HG03342 (cell line): ENCODE results near the gene MTHFD1L.
"Not testable (repeated sequence)": the region's sequence is repeated elsewhere in the genome, so short reads cannot be mapped to it uniquely, and the experiment has no call there.

Experiments
- ATAC-seq: cut with Tn5 transposase; IDR thresholded peaks from one replicate; pipeline ENCODE4 v1.9.1; 2021; ENCODE audit warnings: mild to moderate bottlenecking, moderate library complexity; ENCODE audit not compliant: unreplicated experiment

The MTHFD1L gene

DNA sequence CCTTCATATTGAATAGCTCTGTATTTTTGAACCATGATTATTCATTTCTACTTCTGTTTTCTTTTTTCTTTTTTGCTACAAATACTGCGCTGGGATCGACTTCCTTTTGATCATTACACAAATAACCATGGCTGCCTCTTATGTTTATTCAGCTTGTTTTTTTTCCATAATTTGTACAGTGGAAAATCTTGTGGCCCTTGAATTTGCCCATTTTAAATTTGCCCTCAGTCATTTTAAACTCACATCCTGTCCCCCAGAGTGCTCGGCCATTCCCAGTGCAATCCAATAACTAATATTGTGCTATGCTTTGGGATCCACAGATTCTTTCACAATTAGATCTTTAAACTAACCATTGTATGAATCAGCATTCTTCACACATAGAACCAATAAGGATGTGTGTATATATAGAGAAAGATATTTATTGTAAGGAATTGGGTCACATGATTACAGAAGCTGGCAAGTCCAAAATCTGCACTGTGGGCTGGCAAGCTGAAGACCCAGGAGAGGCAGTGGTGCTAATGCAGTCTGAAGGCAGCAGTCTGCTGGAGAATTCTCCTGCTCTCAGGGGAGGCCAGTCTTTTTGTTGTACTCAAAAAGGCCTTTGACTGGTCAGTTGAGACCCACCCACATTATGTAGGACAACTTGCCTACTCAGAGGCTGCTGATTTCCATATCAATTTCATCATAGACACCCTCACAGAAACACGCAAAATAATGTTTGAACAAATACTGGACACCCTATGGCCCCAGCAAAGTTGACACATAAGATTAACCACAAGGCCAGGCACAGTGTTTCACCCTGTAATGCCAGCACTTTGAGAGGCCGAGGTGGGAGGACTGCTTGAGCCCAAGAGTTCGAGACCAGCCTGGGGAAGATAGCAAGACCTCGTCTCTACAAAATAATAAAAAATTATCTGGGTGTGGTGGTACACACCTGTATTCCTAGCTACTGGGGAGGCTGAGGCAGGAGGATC lies 147.1 kb downstream of the MTHFD1L start:
- ATAC-seq, result no peak

DNA sequence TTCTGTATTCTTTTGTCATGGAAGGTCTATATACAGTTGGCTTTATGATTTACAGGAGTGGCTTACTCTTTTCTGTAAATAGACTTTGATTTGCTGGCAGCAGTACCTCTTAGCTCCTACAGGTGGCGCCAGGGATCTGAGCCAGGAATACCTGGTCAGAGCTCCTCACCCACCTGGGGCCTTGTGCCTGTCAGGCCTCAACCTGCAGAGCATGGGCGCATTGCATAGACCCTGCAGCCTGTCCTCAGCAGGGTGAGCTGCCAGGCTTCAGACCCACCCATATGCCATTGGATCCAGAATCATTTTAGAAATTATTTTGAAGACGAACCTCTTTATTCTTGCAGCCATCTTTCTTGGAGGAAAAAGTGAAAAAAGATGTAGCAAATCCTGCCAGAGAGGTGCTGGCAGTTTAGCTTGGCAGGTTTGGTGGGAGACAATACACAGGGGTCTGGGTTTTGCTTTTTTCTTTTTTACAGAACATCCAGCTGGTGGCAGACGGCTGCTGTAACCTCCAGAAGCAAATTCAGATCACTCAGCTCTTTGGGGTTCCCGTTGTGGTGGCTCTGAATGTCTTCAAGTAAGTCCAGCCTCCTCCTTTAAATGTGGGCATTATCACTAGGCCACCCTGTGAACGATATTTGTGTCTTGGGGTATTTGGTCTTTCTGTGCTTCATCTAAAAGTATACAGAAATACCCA lies 149.1 kb downstream of the MTHFD1L start:
- ATAC-seq, result peak; percentile 78

DNA sequence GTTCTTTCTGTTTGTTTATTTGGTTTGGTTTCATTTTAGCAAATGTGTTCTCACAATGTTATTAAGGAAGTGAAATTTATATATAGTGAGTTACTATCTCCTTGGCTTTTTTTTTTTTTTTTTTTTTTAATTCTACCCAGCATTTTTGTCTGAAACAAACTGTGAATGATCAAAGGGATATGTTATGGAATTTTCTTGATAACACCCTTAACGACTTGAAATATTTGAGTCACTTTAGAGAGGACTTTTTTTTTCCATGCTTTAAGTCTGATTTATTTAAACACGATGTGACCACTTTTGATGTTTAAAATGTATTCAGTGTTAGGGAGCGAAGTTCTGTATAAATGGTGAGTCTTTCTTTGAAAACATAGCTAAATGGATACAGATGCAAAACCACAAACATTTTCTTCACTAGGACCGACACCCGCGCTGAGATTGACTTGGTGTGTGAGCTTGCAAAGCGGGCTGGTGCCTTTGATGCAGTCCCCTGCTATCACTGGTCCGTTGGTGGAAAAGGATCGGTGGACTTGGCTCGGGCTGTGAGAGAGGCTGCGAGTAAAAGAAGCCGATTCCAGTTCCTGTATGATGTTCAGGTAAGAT lies 149.7 kb downstream of the MTHFD1L start:
- no peak for ATAC-seq

DNA sequence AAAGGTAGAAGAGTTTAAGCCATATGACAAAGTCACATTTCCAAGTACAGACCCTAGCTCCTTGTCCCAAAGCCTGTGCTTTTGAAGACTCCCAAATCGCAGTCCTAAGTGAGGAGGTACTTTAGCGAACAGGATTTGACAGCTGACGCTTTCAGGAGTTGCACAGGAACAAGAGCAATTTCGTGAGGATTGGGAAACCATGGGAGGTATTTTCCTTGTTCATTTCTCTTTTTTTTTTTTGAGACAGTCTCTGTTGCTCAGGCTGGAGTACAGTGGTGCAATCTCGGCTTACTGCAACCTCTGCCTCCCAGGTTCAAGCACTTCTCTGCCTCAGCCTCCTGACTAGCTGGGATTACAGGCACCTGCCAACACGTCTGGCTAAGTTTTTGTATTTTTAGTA lies 150.6 kb downstream of the MTHFD1L start:
- no peak for ATAC-seq

DNA sequence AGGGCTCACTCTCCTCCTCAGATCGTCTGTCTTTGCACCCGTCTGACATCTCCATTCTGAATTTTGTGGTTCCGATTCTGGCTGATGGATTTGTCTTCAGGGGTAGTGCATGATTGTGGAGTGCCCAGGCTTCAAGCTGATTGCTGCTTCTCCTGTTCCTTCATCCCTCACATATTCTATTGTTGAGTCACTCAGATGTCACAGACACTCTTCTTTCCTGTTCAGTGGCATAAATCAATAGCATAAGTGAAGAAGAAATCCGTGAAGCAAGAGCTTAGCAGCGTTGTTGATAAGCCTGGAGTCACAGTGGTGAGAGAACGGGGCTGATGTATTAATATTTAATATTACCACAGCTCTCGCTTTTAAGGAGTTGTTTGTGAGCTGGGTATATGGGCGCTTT lies 152.5 kb downstream of the MTHFD1L start:
- ATAC-seq, result no peak

DNA sequence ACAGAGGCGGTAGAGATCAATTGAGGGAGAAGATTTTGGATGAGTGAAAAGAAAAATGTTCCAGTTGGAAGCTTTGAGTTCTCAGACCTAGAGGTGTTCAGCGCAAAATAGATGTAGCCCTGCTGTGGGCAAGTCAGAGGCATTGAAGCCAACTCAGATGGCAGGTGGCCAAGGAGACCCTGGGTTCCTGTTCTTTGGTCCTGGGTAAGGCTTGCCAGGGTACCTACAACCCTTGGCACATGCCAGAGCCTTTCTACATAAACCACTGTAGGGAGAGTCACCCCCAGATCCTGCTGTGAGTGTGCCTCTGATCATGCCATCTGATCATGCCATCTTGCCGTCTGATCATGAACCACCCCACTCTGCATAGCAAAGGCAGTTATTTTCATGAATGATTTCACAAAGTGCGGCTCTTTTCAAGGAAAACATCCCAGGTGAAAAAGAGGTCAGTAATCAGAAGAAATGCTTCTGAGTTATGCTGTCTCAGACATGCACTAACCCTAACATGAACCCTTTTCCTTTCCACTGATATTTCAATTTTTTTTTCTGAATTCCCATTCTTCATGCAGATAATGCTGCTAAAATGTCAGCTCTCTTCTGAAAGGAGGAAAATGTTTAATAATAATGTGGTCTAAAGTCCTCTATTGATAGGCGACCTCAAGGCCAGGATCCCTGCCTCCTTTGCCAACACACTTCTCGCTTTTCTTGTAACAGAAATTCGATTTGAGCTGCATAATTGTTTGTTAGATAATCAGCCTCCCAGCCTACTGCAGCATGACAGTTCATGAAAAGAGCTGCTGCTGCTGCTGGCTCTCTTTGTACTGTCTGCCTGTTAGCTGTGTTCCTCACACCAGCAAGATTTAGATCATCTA lies 153.6 kb downstream of the MTHFD1L start:
- ATAC-seq, result no peak

DNA sequence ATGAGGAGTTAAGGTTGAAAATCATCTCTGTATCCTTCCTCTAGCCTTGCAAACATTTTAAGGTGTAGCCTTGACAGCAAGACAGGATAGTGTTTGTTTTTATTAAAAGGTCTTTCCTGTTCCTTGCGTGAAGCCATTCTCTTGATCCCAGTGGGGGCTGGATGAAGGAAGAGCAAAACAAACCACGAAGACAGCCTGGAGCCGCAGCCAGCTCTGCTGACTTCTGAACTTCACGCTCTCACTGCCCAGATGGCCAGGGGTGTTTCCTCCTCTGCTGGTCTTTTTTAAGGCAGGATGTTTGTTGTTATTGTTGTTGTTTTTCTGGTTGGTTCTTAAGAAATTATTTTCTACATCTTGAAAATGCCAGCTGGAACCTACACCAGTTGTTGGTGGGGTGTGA lies 156.4 kb downstream of the MTHFD1L start:
- ATAC-seq, result no peak

DNA sequence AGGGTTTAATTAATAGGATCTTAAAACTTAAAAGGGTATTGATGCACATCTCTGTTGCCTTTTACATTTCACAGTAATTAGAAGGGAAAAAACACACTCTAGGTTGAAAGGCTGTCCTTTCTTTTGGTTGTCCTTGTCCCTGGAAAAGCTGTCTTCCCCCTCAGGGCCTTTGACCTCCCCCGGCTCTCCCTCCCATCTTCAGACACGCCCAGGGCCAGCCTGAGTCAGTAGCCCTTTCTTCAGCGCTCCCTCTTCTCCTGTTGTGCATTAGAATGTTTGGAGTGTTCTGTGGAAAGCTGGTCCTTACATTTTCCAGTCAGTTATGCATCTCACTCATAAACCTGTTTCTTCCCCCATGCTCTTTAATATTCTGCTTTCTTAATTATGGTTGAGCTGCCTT lies 157.0 kb downstream of the MTHFD1L start:
- no peak for ATAC-seq

DNA sequence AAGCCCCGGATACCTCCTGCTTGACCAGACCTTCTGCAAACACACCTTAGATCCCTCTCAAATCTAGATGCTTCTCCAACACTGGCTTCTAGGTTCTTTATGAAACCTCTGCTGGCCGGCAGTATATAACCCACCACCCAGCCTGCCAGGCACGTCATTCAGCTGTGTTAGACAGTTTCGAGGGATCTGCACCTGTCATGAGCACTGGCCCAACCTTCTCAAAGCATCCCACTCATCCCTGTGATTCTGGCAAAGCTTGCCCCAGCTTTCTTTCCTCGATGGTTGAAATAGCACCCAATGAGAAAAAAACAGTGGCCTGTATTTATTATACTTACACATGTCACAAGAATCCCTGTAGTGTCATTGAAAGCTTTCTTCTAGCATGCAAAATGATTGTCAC lies 157.8 kb downstream of the MTHFD1L start:
- no peak for ATAC-seq

DNA sequence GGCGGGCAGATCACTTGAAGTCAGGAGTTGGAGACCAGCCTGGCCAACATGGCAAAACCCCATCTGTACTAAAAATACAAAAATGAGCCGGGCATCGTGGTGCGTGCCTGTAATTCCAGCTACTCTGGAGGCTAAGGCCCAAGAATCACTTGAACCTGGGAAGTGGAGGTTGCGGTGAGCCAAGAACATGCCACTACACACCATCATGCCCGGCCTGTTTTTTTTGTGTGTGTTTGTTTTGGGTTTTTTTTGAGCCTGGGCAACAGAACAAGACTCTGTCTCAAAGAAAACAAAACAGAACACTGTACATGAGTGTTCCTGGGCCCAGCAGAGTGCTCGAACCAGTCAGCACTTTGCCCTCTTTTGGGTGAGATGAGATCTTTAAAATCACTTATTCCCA lies 159.1 kb downstream of the MTHFD1L start:
- no peak for ATAC-seq

DNA sequence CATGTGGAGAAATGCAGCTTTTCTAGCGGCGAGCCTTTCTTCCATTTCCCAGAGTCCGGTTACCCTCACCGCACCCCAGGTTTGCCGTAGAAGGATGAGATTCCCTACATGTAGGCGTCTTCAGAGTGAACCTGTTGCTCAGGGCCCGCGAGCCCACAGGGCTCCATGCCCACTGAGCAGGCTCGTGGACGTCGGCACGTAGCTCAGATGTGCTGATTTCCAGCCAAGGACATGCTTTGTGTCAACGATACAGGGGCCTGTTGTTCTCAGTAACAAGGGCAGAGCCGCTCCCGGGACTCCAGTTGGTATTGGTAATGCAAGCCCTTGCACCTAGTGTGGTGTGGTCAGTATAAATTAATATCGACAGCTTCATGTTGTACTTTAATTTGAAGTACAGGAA lies 159.6 kb downstream of the MTHFD1L start:
- ATAC-seq, result no peak

DNA sequence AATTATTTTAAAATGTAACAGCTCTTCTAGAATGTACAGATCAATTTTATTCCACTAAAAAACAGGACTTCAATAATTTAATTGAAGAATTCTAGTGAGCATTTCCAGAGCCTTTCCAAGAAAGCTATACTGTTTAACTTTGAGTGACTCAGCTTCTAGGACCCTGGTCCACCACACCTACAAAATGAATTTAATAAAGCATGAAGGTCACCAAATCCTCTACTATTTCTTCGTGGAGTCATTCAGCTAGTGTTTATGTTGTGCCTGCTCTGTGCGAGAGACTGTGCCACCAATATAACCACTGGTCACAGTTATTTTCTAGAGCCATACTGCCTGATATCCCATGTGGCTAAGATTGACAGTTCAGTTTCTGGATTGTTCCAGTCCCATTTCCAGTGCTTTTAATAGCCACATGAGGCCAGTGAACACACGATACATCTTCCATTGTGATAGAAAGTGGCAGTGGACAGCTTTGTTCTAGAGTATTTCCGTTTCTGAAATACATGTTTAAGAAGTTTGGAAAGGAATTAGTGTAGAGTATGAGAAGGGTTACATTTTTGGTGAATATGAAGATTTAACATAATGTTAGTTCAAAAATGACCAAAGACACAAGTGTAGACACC lies 160.7 kb downstream of the MTHFD1L start:
- ATAC-seq, result no peak

DNA sequence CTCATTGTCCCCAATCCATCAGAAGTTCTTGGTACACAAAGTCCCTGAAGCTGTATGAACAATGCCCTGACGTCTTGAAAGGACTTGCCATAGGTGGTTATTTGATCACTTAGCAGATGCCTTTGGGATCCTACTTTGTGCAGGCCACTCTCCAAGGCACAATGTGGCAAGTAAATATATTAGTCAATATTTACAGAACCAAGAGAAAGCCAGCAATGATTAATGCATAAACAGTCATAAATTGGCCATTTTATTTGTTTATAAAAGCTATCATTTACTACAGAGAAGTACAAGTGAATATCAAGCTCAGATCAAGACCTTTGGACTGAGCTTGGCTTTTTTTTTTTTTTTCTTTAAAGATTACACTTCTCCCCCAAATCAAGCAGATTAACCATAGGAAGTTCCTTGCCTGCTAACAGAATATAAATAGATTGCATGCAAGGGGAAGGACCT lies 161.8 kb downstream of the MTHFD1L start:
- ATAC-seq, result no peak

DNA sequence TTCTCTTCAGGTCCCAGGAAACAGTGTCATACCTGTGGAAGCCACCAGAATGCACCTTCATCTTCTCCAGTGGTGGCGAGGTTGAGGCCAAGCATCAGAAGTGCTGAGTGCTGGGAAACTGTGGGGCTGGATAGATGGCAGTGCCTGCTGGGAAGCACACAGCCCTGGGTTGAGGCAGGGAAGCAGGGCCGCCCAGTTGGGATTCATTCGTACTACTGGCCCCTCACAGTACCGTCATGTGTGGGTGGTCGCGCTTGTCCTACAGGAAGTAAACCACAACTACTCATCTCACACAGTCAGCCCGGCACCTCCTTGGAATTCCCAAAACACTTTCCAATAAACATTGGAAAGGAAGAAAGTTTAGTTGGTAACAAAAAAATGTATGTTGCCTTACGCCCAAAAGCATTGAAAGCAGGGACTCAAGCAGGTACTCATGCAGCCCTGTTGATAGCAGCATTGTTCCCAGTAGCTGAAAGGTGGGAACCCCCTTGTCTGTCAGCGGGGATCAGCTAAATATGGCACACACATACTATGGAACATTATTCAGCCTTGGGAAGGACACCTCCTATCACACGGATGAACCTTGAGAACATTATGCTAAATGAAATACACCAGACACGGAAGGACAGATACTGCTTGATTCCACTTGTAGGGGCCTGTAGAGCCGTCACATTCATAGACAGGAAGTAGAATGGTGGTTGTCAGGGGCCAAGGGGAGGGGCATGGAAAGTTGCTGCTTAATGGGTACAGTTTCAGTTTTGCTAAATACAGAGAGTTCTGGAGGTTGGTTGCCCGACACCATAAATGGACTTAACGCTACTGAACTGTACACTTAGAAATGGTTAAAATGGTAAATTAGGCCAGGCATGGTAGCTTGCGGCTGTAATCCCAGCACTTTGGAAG lies 162.7 kb downstream of the MTHFD1L start:
- no peak for ATAC-seq

DNA sequence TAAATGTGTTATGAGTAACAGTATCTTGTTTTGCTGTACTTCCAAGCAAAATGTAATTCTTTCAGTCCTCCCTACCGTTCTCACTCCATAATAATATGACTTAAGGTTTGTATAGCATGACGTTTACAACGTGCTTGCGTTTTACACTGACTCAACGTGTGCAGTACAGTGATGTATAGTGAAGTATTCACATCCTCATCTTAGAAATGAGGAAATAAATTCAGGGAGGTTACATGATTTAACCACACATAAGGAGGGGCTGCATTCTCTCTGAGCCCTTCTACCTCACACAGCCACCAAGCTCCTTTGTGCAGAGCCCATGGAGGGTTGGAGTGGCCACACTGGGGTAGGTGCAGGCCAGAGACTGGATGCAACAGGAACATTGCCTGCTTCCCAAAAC lies 164.5 kb downstream of the MTHFD1L start:
- ATAC-seq, result no peak

DNA sequence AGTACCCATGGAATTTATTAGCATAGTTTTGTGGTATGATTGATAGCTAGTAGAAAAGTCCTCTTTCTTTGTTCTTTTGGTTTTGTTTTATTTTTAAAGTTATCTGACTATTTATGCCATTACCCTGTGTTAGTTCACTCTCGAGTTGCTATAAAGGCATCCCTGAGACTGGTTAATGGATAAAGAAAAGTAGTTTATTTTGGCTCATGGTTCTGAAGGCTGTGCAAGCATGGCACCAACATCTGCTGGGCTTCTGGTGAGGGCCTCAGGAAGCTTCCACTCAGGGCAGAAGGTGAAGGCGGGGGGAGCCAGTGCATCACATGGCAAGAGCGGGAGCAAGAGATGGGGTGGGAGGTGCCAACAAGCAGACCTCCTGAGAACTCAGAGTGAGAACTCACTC lies 166.5 kb downstream of the MTHFD1L start:
- no peak for ATAC-seq

DNA sequence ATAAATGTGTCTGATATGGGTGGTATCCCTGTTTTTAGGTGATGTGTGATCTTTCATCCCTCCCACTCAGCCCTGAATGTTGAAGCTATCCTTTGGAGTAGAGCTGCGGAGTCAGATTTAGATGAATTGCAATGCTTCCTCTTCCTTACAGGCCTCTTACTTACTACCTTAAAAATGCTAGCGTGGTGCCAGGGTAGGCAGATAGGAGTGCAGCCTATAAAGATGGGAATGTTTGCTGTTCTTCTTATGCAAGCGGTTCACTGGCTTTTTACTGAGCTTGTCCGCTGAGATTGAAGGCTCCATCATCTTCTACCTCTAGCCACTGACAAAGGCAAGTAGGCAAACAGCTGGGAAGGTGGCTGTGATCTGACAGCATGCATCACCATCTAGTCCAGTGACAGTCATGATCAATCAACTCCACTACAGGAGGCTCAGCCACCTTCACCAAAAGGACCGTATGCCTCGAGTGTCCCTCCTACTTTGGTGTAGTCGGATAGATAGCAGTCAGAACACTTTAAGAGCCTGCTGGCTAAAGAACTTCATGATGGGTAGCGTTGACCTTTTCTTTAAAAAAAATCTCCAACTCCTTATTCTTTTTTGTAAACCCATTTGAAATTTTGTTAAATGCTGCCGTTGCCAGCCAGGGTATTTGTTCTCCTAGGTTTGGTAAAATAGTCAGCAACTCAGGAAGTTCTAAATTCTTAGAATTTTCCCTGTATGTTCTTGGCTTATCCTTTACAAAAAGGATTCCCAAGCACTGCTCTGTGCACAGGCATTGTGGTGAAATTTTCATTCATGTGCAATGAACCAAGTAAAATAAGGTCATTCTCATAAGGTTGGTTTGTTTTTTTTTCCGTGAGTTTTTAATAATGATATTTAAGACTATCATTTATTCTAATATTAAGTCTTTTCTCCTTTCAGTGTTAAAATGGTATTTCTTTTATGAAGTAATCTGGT lies 169.6 kb downstream of the MTHFD1L start:
- no peak for ATAC-seq

DNA sequence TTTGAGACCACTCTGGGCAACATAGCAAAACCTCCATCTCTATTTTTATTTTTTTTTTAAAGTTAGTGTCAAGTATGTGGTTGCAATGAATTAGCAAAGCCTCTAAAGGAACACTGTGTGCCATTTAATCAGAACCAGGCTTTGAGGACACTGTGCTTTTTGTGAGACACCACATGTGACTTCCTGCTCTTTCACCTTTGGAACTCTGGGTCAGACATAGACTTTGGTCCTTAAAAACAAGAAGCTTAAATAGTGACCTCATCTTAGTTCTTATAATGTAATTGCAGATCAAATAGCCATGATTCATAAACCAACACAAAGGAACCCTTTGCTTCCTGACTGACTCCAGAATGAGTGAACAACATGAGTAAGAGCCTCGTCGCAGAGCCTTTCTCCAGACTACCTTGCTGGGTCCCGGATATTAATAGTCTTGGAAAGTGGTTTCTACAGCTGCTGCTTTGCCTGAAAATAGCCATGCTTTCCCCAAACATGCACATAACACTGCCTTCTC lies 170.8 kb downstream of the MTHFD1L start:
- not testable (repeated sequence) for ATAC-seq
